NCI-H1436 (cell line): ENCODE data around the gene GAL.
"Not testable (repeated sequence)": the region's sequence is repeated elsewhere in the genome, so short reads cannot be mapped to it uniquely, and the experiment has no call there.

Experiments used
- DNase-seq: peaks from one replicate; lab custom pipeline; 2025; lab: John Stamatoyannopoulos, UW

GAL gene, protein sequence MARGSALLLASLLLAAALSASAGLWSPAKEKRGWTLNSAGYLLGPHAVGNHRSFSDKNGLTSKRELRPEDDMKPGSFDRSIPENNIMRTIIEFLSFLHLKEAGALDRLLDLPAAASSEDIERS

DNA sequence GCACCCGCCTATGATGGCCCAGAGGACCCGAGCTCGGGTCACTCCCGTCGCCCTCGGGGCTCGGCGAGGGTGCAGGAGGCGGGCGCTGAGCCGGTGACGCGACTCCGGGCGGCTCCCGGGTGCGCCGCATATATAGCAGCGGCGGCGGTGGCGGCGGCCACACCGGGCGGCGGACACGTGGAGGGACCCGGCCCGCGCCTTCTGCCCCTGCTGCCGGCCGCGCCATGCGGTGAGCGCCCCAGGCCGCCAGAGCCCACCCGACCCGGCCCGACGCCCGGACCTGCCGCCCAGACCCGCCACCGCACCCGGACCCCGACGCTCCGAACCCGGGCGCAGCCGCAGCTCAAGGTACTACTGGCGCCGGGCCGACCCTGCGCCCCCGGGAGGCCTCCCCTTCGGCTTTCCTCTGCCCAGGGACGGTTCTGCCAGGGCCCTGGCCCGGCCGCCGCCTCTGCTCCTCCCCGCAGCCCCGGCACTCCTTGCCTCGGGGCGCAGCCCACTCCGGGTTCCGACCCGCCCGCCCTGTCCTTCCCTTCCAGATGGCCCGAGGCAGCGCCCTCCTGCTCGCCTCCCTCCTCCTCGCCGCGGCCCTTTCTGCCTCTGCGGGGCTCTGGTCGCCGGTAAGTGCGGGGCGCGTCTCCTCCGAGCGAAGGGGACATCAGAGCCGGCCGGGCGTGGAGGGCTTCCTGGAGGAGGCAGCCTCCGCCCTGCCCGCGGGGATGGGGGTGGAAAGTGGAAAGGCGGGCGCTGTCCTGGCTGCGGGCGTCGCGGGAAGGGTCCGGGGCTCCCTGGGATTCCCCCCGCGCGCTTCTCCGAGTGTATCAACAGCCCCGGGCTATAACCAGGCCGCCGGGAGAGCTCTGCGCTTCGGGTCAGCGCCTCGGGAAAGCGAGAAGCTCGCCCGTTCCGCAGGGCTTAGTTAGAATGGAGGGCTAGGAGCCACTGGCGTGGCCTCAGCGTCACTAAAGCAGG lies at the start of gene GAL:
TSS of gene GAL (plus strand) at position 160 of the 972 bp plus-strand sequence. CDS start at position 540, 380 bp downstream.
- no peak for DNase-seq

DNA sequence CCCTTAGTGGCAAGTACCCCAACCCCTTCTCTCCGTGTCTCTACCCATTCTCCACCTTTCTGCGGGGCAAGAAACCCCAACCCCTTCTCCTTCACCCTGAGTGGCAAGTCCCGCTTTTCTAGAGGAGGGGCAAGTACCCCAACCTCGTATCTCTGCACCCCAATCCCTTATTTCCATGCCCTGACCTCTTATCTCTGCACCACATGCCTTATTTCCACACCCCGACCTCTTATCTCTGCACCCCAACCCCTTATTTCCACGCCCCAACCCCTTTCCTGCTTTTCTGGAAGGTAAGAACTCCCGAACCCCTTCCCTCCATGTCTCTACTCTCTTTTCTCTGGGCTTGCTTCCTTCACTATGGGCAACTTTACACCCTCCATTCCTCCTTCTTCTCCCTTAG lies 49.7 kb upstream of the GAL start:
- DNase-seq = not testable (repeated sequence)

DNA sequence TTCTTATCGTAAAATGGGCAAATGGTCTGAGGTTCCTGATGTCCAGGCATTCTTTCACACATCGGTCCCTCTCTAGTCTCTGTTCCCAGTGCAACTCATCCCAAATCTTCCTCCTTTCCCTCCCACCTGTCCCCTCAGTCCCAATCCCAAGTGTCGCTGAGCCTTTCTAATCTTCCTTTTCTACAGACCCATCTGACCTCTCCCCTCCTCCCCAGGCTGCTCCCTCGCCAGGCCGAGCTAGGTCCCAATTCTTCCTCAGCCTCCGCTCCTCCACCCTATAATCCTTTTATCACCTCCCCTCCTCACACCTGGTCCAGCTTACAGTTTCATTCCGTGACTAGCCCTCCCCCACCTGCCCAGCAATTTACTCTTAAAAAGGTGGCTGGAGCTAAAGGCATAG lies 49.2 kb upstream of the GAL start:
- DNase-seq = not testable (repeated sequence)

DNA sequence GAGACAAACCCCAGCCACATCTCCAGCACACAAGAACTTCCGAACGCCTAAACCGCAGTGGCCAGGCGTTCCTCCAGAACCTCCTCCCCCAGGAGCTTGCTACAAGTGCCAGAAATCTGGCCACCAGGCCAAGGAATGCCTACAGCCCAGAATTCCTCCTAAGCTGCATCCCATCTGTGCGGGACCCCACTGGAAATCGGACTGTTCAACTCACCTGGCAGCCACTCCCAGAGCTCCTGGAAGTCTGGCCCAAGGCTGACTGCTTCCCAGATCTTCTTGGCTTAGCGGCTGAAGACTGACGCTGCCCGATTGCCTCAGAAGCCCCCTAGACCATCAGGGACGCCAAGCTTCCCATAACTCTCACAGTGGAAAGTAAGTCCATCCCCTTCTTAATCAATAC lies 48.5 kb upstream of the GAL start:
- DNase-seq = not testable (repeated sequence)

DNA sequence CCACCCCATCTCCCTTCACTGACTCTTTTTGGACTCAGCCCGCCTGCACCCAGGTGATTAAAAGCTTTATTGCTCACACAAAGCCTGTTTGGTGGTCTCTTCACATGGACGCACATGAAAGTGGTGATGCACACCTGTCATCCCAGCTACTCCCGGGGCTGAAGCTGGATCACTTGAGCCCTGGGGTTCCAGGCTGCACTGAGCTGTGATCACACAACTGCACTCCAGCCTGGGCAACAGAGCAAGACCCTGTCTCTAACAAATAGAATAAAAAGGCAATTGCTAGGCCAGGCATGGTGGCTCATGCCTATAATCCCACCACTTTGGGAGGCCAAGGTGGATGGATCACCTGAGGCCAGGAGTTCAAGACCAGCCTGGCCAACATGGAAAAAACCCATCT lies 45.0 kb upstream of the GAL start:
- DNase-seq = not testable (repeated sequence)

DNA sequence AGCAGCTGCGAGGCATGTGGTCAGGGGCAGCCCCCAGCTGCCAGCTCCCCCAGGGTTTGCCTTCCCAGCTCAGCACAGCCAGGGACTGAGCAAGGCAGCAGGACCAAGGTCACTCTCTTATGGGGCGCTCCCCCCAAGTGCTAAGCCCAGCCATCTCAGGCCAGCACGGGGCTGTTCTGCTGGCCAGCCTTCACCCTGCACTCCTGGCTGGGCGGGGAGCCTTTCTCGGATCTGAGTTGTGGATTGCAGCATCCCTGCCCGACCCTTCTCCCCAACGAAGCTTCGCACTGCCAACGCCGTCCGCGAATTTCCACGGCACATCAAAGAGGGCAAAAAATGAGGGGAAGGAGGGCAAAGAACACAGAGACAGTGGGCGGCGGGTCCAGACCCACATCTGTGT lies 42.5 kb upstream of the GAL start:
- no peak for DNase-seq

DNA sequence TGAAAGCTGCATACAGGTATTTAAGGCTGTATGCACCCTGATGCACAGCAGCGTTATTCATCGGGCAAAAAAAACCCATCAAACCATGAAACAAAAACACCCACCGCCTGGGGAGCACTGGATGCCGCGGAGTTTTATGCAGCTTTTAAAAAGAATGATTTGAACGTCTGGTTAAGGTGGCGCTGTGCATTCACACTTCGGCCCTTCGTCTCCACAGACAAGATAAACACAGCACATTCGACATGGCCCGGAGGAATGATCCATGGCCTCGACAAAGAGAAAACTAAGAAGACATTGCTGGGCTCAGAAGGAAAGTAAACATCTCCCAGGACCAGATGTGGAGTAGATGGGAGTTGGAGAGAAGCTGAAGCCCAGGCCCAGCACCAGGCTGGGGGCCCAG lies 40.8 kb upstream of the GAL start:
- DNase-seq = no peak

DNA sequence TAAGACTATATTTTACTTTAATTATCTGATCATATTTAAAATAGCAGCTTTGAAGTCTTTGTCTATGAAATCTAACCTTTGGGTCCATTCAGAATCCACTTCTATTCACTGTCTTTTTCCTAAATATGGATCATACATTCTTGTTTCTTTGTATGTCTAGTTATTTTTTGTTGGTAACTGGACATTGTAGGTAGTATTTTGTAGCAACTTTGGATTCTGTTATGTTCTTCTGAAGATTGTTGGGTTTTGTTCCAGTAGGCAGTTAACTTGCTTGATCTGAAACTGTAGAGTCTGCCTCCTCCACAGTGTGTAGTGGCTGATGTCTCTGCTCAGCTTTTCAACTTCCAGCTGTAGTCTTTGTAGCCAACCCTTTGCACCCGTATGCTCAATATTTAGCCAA lies 37.5 kb upstream of the GAL start:
- no peak for DNase-seq

DNA sequence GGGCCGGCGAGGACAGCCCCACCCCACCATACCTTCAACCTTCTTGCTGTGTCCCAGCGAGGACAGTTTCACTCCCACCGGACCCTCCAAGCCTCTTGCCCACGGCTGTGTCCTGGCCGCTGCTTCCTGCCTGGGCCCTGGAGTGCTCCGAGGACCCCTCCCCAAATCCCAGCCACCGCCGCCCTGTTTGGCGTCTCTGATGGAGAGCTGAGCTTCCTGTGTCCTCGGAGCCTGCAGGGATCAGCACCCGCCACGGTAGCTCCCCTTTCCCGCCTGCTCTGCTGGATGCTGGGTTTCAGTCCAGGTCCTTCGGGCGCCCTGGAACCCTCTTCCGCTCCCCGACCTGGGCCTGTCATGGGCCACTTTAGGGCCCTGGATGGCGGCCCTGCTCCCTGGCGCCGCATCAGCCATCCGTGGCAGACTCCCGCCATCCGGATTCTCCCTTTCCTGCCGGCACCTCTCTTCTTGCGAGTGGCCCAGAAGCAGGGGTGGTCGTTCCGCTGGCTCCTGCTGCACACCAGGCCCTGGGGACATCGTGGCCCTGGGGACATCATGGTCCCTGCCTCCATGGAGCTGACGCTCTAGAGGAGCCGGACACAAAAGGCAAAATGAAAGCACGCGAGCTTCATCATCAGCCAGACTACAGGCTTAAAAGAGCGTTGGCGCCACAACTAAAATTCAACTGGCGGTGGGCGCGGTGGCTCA lies 34.3 kb upstream of the GAL start:
- no peak for DNase-seq

DNA sequence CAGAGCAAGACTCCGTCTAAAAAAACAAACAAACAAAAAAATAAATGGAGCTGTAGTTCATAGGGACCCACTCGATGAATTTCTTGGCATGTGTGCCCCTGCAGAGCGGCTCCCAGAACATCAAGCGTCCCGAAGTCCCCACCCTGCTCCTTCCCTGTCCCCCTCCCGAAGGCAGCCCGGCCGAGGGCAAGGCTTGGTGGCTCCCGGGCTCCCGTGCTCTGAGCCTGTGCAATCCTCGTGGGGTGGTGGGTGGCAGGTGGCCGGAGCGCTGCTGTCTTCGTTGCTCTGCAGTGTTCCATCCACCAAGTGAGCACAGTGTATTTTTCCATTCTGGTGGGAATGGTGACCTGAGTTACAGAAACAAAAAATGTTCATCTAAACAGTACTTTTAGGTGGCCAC lies 33.5 kb upstream of the GAL start:
- no peak for DNase-seq

DNA sequence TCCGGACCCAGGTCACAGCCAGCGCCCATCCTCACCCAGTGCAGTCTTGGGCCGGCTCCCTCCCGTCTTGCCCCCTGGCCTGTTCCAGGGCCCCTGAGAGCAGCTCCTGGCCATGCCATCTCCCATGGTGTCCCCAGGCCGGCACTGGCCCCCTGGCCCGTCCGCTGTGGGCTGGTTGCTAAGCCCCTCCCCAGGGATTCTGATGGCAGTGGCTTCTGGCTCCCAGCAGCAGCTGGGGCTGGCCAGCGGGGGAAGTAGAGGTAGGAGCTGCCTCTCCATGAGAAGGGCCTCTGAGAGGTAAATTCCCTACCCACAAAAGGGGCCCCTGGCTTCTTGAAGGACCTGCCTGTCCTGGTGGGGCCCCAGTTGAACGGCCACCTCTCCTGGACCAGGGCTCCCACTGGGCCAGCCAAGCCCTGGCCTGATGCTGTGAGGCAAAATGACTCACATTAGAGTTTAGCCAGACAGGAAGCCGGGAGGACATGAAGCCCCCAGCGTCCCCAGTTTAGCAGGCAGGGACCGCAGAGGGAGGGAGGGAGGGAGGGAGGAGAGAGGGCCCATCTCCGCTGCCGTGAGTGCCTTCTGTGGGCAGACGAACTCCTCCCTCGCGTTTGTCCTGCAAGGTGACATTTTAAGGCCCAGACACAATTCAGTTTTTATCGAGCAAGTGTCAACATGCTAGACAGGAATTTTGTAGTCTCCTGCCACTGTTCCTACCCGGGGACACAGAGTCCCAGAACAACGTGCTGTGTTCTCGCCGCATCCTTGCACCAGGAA lies 32.9 kb upstream of the GAL start:
- DNase-seq = no peak

DNA sequence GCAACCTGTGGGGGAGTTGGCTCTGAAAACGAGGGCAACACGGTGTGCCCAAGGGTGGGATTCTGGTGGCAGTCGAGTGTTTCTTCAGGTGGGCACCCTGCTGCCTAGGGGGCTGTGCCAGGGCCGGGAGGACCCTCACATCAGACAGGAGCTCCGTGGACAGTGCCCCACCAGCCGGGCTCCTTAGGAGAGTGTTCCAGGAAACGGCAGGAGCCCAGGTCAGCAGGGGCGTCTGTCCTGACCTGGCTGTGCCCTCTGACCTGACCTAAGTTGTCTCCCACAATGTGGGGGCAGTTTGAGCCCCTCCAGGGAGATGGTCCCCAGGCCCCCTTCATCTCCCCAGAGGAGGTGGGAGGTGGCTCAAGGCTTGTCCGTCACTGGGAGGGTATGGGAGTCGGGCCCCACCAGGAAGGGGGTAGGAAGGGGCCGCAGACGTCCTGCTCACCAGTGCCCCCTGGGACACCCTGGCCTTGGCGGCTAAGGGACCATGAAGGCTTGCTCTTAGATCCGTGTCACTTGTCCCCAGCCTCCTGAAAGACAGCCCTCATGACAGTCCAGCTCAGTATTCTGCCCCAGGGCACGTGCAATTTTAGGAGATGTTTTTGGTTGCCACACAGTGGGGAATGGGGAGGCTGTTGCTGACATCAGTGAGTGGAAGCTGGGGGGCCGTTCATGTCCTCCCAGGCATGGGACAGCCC lies 32.2 kb upstream of the GAL start:
- no peak for DNase-seq

DNA sequence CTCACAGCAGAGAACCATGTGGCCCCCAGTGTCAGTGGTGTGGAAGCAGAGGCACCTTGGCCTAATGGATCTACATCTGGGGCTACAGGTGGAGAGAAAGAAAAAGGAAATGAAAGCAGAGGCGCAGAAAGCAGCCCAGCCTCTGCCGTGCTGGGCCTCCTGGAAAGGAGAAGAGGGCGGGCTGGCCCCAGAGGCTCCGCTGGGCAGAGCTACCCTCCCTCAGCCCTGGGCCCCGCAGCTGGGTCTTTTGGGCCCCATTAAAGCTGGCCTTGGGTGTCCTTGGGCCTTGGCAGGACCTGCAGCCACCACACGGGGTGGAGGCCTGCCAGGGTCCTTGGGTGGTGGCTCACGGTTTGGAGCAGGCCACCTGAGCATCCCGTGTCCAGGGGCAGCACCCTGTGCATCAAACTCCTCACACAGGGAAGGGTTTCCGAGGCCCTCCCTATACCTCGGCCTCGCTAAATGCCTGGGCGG lies 31.6 kb upstream of the GAL start:
- DNase-seq = no peak

DNA sequence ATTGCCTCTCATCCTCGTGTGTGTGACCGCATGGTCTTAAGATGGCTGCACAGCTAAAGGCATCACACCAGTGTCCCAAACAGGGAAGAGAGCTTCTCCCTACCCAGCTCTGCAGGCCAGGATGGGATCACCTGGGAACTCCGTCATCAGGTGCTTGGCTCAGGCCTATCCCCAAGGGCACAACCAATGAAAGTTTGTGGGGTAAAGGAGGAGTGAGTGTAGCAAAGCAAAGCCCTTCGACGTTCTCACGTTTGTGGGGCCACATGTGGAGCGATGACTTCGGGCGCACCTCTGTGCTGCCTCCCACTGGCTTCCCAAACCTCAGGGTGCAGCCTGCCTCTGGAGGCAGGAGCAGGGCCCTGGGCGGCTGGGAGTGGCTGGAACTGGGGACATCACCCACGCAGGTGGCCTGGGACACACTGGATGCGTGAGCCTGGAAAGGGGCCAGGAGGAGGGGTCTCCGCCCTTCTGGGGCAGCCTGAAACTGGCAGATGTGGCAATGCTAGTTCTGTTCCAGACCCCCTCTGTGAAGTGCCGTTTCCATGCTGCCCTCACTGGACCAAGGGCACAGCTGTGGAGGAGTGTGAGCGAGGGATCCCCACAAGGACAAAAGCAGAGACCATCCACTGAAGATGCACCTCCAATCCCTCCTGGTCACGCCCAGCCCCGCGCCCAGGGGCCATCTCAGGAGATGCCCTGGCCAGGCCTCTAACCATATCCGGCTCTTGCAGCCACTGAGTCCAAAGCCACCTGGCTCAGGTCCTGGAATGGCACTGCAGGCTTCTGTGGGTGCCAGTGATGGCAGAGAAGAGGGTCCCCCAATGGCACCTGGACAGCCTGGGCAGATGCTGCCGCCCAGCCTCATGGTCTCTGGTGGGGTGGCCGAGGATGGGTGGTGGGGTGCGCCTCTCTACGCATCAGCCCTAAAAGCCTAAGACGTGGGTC lies 30.6 kb upstream of the GAL start:
- no peak for DNase-seq

DNA sequence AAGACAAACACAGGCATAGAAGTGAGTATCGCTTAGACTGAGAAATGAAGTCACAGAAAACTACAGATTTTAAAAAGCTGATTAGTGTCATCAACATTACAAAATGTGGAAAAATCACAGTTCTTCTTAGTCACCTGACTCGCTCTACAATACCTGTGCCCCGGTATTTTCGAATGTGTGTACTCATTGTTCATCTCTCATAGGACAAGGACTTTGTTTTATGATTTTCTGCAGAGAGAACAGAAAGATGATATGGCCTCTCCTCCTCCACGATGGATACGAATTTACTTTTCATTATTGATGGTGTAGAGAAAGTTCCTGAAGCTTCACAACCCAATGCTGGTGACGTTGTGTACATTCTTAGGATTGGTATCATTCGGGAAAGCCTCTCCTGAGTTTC lies 29.4 kb upstream of the GAL start:
- DNase-seq = no peak

DNA sequence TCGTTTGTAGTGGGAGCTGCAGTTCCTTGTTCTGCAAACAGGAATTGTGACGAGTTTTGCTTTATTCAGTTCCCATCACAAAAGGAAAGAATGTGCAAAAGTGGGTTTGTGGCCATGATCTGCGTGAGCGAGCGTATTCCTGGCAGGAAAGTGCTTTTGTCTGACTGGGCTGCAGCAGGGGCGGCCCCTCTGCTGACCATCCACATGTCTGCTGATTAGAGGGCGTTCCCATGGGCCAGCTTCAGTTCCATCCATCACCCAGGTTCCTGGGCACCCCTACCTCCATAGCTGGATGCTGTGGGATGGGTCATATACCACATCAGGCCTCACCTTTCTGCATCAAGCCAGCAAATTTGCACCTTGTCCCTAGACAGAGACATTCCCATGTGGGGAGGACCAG lies 28.9 kb upstream of the GAL start:
- DNase-seq = no peak

DNA sequence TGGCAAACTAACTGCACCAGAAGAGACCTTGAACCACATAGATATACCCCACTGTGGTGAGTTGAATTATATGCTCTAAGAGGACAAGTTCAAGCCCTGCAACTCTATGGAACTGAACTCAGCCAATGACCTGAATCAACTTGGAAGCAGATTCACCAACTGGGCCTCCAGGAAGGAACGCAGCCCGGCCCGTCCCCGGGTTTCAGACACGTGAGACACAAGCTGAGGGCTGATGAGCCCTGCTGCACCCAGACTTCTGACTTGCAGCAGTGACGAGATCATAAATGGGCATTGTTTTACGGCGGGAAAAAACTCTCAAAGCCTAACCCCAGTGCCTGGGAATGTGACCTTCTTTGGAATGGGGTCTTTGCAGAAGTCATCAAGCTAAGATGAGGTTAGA lies 28.5 kb upstream of the GAL start:
- DNase-seq = no peak

DNA sequence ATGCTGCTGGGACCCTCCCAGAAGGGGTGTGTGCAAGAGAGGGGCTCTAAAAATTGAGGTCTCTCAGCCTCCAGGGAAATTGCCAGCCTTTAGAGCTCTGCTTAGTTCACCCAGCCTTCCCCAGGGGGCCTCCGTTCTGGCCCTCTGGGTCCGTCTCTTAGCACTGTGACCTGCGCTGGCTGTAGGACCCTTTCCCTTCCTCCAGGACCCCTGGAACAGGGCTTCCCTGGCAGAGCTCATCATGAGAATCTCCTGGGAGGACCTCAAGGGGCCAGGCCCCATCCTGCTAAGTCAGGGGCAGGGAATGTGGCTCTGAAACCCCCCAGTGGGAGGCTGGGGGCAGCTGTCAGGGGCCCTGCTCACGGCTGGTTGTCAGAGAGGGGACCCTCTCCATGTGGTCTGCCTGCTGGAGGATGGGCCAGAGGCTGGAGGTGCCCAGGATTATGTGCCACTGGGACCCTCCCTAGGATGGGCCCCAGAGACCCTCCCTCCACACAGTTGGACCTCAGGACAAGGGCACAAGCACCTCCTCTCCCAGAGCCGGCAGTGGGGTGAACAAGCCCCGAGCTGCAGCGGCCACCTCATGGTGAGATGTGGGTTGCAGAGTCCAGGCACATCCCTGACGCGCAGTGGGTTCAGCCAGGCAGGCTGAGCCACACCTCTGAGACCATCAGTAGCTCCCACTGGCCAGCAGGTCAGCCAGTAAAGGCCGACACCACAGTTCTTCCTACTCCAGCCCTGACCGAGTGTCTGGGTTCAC lies 27.1 kb upstream of the GAL start:
- DNase-seq = no peak

DNA sequence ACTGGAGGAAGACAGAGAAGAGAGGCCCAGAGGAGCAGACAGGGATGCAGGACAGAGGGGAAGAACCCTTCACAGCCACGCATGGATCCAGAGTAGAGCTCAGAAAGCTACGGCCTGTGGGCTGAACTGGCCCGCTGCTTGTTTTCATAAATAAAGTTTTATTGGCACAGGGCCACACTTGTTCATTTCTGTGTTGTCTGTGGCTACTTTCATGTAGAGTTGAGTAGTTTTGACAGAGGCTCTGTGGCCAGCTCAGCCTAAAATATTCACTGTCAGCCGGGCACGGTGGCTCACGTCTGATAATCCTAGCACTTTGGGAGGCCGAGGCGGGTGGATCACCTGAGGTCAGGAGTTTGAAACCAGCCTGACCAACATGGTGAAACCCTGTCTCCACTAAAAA lies 26.2 kb upstream of the GAL start:
- no peak for DNase-seq

DNA sequence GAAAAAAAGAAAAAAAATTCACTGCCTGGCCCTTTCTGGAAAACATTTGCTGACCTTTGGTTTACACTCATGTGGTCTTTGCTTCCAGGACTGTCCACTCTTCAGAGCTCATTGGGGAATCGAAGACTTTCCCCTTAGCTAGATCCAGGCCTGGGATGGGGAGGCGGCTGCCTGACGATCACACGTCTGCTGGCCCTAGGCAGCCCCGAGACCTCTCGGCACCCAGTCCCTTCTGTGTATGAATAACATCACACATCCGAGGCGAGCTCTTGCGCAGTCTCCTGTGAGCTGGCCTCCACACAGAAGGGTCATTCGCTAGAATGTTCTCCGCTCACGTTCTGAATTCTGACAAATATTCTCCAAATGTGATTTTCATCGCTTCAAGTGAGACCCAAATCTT lies 25.7 kb upstream of the GAL start:
- no peak for DNase-seq
